Measurements from ENCODE around the gene INTS6. TPM values are rescaled to one million over a fixed set of nuclear protein-coding genes. Genes with fewer than 3 reads are reported as not detected.
A peak's percentile ranks its signal among the peaks of the same experiment; 100 is the strongest.

INTS6 gene
- total and polyA plus RNA-seq, 4 donors: 9.8 to 51.6 (median 25.2) TPM

DNA sequence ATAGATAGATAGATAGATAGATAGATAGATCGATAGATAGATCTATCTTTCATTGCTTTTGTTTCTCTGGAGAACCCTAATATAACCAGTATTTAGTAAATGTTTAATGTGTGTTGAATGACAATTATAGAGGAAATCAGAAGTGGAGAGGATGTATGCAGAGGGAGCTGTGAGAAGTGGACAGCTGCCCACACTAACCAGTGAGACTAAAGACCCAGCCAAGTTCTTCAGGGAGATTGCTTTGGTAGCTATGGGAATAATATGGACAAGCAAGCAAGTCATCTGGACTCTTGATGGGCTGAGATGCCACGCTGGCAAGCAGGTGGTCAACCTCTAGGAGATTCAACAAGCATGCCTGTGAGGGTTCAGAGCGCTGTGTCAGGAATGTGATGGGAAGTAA is 14.9 kb upstream of the INTS6 start:
- ATAC-seq (ENCODE audit: low FRiP score) (no peak), DNase-seq (no peak)
- Histone ChIP-seq H3K27ac (ENCODE audit: low read depth in 1 of 2, low read length in 2 of 2) (no peak overlapping the region), H3K4me3 (ENCODE audit: low read length in 2 of 2) (no peak overlapping the region), H3K4me1 (ENCODE audit: control insufficient read depth in 1 of 2, insufficient read depth in 2 of 2, low read length in 2 of 2) (no peaks in the 10 kb centered on the region), H3K27me3 (ENCODE audit: control insufficient read depth in 1 of 2, insufficient read depth in 2 of 2, low read length in 1 of 2) (no peaks in the 10 kb centered on the region), H3K36me3 (ENCODE audit: control insufficient read depth in 1 of 2, insufficient read depth in 2 of 2, low read length in 1 of 2) (no peaks in the 10 kb centered on the region), H3K9me3 (ENCODE audit: control insufficient read depth, low read length) (no peaks in the 10 kb centered on the region)
- 93 to 94% methylated on average over 3 of the region's 3 CpGs for WGBS, 2 donors
- intact Hi-C loops (cut with DNase I): no loop called here

DNA sequence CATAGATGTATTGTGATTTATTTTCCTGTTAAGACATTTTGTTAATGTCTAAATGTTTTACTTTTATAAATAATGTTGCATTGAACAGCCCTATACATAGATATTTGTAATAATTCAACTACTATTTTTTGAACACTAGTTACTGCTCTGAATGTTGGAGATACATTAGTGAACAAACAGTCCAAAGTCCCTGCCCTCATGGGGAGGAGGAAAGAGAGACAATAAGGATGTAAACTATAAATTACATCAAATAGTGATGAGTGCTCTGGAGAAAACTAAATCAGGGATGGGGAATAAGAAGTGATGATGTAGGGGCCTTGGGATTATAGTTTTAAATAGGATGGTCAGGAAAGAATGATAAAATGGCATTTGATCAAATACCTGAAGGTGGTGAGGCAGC is 12.3 kb upstream of the INTS6 start:
- intact Hi-C loops (cut with DNase I): no loop called here
- no peak for DNase-seq
- Histone ChIP-seq H3K36me3 (ENCODE audit: control insufficient read depth in 1 of 2, insufficient read depth in 2 of 2, low read length in 1 of 2) (no peaks in the 10 kb centered on the region), H3K4me3 (ENCODE audit: low read length in 2 of 2) (no peak overlapping the region), H3K27ac (ENCODE audit: low read depth in 1 of 2, low read length in 2 of 2) (no peak overlapping the region), H3K27me3 (ENCODE audit: control insufficient read depth in 1 of 2, insufficient read depth in 2 of 2, low read length in 1 of 2) (no peaks in the 10 kb centered on the region), H3K9me3 (ENCODE audit: control insufficient read depth, low read length) (no peaks in the 10 kb centered on the region), H3K4me1 (ENCODE audit: control insufficient read depth in 1 of 2, insufficient read depth in 2 of 2, low read length in 2 of 2) (no peaks in the 10 kb centered on the region)
- ATAC-seq (ENCODE audit: low FRiP score): no peak

DNA sequence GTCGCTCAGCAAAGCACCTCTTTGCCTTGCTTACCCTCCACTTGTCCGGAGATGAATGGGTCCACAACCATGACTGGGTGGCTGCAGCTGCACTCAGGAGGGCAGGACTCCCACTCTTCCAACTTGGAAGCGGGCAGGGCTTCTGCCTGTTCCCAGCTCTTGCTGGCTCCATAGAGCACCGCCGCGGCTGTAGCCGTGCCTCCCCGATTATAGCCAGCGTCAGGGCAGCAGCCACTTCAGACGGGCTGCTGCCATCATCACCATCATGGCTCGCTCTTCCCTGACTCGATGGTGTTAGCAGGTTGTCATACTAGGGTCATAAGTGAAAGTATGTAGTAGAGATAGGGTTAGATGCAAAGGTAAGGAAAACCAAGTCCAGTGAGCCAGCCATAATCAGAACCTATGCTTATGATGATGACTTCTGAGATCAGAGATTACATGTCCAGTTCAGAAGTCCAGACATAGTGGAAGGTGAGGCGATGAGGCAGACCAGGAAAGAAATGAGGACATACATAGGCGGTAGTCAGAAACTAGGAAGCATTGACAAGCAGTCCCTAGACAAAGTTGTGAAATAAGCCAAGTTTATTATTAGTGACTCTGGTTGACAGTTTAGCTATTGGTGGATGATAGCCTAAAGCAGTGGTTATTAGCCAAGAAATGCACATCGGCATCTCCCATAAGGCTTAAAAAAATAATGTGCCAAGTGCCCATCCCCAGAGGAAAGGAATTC is 4.4 kb upstream of the INTS6 start:
- DNase-seq: no peak
- intact Hi-C loops (cut with DNase I): loop anchor here in 1 of 2 donors (5.0 kb wide), 2 partner anchors 125 to 550 kb away; partner anchors contain the start of gene WDFY2
- no peak overlapping the region for H3K4me3 ChIP-seq (ENCODE audit: low read length in 2 of 2)
- H3K27ac ChIP-seq (ENCODE audit: low read depth in 1 of 2, low read length in 2 of 2): no peak overlapping the region
- no peak for ATAC-seq (ENCODE audit: low FRiP score)
- whole genome bisulfite sequencing, 2 donors: 94% methylated on average over 15 of the region's 15 CpGs
- H3K27me3 ChIP-seq (ENCODE audit: control insufficient read depth in 1 of 2, insufficient read depth in 2 of 2, low read length in 1 of 2): peaks cover 0 to 2% of the 10 kb centered on the region in 2 donors
- no peaks in the 10 kb centered on the region for H3K9me3 ChIP-seq (ENCODE audit: control insufficient read depth, low read length)
- no peaks in the 10 kb centered on the region for H3K4me1 ChIP-seq (ENCODE audit: control insufficient read depth in 1 of 2, insufficient read depth in 2 of 2, low read length in 2 of 2)
- H3K36me3 ChIP-seq (ENCODE audit: control insufficient read depth in 1 of 2, insufficient read depth in 2 of 2, low read length in 1 of 2): no peaks in the 10 kb centered on the region

DNA sequence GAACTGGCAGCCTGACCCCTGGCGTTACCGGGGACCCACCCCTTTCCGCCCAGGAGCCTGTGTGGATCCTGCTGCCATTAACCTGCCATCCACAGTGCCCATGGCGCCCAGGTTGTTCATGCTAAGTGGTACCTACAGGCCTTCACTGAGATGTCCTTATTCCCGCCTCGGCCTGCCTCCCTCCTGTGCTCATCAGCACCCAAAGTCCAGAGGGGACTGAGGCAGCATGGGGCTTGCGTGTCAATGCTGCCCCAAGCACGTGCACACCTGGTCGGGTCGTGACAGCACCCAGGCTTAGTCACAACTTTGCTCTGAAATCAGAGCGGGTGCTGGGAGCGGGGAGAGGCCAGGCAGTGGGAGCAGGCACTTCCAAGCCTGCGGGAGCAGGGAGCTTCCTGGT is 3.7 kb upstream of the INTS6 start:
- DNase-seq: no peak
- H3K36me3 ChIP-seq (ENCODE audit: control insufficient read depth in 1 of 2, insufficient read depth in 2 of 2, low read length in 1 of 2): no peaks in the 10 kb centered on the region
- no peaks in the 10 kb centered on the region for H3K9me3 ChIP-seq (ENCODE audit: control insufficient read depth, low read length)
- no peaks in the 10 kb centered on the region for H3K4me1 ChIP-seq (ENCODE audit: control insufficient read depth in 1 of 2, insufficient read depth in 2 of 2, low read length in 2 of 2)
- H3K27me3 ChIP-seq (ENCODE audit: control insufficient read depth in 1 of 2, insufficient read depth in 2 of 2, low read length in 1 of 2): peaks cover 0 to 2% of the 10 kb centered on the region in 2 donors
- no peak overlapping the region for H3K27ac ChIP-seq (ENCODE audit: low read depth in 1 of 2, low read length in 2 of 2)
- intact Hi-C loops (cut with DNase I): loop anchor here in 1 of 2 donors (5.0 kb wide), 2 partner anchors 126 to 551 kb away; partner anchors contain the start of gene WDFY2
- WGBS, 2 donors: 97% methylated on average over 13 of the region's 13 CpGs
- H3K4me3 ChIP-seq (ENCODE audit: low read length in 2 of 2): no peak overlapping the region
- ATAC-seq (ENCODE audit: low FRiP score): no peak

DNA sequence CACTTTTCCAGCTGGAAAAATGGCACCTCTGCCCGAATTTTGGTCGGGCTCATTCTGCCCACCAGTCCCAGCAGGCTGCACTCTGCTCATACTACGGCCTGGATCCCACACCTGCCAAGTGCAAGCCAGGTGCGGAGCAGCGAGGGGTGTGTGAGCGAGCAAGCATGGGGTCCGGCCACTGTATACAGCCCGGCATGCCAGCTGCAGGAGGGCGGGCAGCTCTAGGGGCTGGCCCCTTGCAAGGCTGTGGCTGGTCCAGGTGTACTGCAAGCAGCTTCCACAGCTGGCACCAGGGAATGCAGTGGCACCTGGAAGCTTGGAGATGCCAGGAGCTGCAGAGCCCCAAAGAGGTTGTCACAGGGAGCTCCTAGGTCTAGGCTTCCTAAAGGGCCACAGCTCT is 2.7 kb upstream of the INTS6 start:
- ATAC-seq (ENCODE audit: low FRiP score): no peak
- Histone ChIP-seq H3K36me3 (ENCODE audit: control insufficient read depth in 1 of 2, insufficient read depth in 2 of 2, low read length in 1 of 2) (no peaks in the 10 kb centered on the region), H3K27me3 (ENCODE audit: control insufficient read depth in 1 of 2, insufficient read depth in 2 of 2, low read length in 1 of 2) (peaks cover 0 to 2% of the 10 kb centered on the region in 2 donors), H3K27ac (ENCODE audit: low read depth in 1 of 2, low read length in 2 of 2) (no peak overlapping the region), H3K4me3 (ENCODE audit: low read length in 2 of 2) (no peak overlapping the region), H3K9me3 (ENCODE audit: control insufficient read depth, low read length) (no peaks in the 10 kb centered on the region), H3K4me1 (ENCODE audit: control insufficient read depth in 1 of 2, insufficient read depth in 2 of 2, low read length in 2 of 2) (no peaks in the 10 kb centered on the region)
- DNase-seq: no peak
- intact Hi-C loops (cut with DNase I): loop anchor here in 1 of 2 donors (5.0 kb wide), 2 partner anchors 127 to 552 kb away; partner anchors contain the start of gene WDFY2
- WGBS, 2 donors: 97 to 98% methylated on average over 9 of the region's 9 CpGs

DNA sequence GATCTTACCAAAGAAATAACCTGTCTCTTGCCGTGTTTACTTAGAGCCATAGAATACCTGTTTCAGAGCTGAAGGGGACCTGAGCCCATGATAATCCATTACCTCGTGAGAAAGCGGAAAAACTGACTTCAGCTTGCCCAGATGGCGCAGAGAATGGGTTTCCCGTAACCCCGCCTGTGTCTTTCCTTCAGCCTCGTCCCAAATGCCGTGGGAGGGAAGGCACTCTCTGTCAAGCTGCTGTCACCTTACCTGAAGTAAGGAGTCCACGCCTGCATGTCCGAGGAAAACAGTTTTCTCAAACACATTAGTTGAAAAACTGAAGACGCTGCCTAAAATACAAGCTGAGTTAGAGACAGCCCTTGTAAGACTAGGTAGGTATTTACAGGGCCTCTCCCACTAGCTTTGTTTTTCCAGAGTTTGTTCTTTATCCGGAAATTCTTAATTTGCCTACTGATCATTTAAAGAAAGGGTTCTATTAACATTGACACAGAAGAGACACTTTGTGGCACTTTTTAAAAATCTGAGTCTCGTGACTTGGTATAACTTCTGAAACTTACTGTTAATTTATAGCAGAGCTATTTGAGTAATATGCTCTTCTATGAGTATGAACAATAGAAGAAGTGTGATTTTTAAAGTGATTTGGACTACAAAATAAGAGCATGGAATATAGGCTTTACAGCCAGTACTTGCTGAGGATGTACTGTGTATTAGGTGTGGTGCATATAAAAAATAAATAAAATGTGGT is 1.3 kb upstream of the INTS6 start:
- Histone ChIP-seq H3K27me3 (ENCODE audit: control insufficient read depth in 1 of 2, insufficient read depth in 2 of 2, low read length in 1 of 2) (peaks cover 0 to 2% of the 10 kb centered on the region in 2 donors), H3K4me1 (ENCODE audit: control insufficient read depth in 1 of 2, insufficient read depth in 2 of 2, low read length in 2 of 2) (peaks cover 0 to 3% of the 10 kb centered on the region in 2 donors), H3K4me3 (ENCODE audit: low read length in 2 of 2) (peak overlapping the region; percentile 62 to 90), H3K27ac (ENCODE audit: low read depth in 1 of 2, low read length in 2 of 2) (peak overlapping the region; percentile 47 to 51), H3K36me3 (ENCODE audit: control insufficient read depth in 1 of 2, insufficient read depth in 2 of 2, low read length in 1 of 2) (no peaks in the 10 kb centered on the region), H3K9me3 (ENCODE audit: control insufficient read depth, low read length) (no peaks in the 10 kb centered on the region)
- intact Hi-C loops (cut with DNase I): loop anchor here (1.0 to 5.0 kb wide), 4 partner anchors 129 to 348 kb away; partner anchors contain the start of gene DHRS12 (in 1 of the 2)
- WGBS, 2 donors: 6 to 9% methylated on average over 13 of the region's 13 CpGs
- DNase-seq: peak in 1 of 2 donors; percentile 73
- no peak for ATAC-seq (ENCODE audit: low FRiP score)

DNA sequence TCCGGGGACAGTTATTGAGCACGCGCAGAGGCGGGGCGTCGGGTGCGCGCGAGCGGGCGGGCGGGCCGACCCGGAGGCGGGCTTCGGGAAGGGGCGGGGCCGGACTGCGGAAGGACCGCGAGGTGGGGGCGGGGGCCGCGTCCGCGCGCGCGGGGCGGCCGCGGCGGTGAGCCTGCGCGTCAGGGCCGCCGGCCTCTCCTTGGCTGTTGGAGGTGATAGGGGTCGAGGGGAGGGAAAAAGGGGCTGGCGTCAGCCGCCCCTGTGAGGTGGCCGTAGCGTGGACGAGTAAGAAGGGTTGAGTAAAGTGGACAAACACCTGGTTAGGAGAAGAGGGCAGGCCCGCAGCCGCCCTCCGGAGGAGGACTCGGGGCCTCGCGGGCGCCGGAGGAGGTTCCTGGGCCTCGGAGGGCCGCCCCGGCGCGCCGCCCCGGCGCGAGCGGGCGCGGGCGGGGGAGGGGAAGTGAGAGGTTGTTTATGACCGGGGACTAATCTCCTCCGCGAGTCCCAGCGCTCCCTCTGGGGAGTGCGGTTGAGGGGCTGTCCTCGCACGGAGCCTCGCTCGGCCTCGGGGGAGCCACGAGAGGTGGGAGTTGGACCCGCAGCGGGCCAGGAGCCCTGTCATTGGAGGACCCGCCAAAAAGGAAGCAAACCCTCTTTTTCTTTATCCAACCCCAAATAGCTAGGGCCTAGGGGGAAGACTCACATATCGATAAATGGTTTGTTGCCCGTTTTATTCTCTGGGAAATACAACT is 547 bp upstream of the INTS6 start:
- WGBS, 2 donors: 0% methylated on average over 45 to 80 of the region's 80 CpGs
- peak overlapping the region; percentile 51 to 95 for H3K27ac ChIP-seq (ENCODE audit: low read depth in 1 of 2, low read length in 2 of 2)
- DNase-seq: peak; percentile 89 to 93
- peak; percentile 70 for ATAC-seq (ENCODE audit: low FRiP score)
- peak overlapping the region; percentile 62 to 90 for H3K4me3 ChIP-seq (ENCODE audit: low read length in 2 of 2)
- no peaks in the 10 kb centered on the region for H3K9me3 ChIP-seq (ENCODE audit: control insufficient read depth, low read length)
- intact Hi-C loops (cut with DNase I): loop anchor here (1.0 to 5.0 kb wide), 4 partner anchors 130 to 349 kb away; partner anchors contain the start of gene DHRS12 (in 1 of the 2)
- no peaks in the 10 kb centered on the region for H3K36me3 ChIP-seq (ENCODE audit: control insufficient read depth in 1 of 2, insufficient read depth in 2 of 2, low read length in 1 of 2)
- H3K27me3 ChIP-seq (ENCODE audit: control insufficient read depth in 1 of 2, insufficient read depth in 2 of 2, low read length in 1 of 2): peaks cover 0 to 2% of the 10 kb centered on the region in 2 donors
- peaks cover 0 to 3% of the 10 kb centered on the region in 2 donors for H3K4me1 ChIP-seq (ENCODE audit: control insufficient read depth in 1 of 2, insufficient read depth in 2 of 2, low read length in 2 of 2)

Measured in aorta (tissue), 5 donors.